ENCODE measurements around the gene RFC3.

GRCh38 chr13:33879118-33879517 lies 61.2 kb downstream of the RFC3 start:
- TF ChIP-seq CTCF (IDR thresholded peaks at IDR 0.05) (no peak), POLR2A (IDR thresholded peaks at IDR 0.05) (no peak)

Data from Peyer's patch (tissue), 4 donors.